Rectal smooth muscle tissue (tissue), 1 donor: ENCODE measurements around the gene MTERF1.
"Not testable (repeated sequence)": the region's sequence is repeated elsewhere in the genome, so short reads cannot be mapped to it uniquely, and the experiment has no call there.

Experiments
- H3K27ac ChIP-seq: one replicate; pipeline ENCODE4 v1.7.0; 2013; ENCODE audit warnings: low read depth, low read length, inconsistent platforms
- H3K27me3 ChIP-seq: one replicate; pipeline ENCODE4 v1.7.0; 2013; ENCODE audit warnings: low read length; ENCODE audit not compliant: control insufficient read depth, insufficient read depth
- H3K36me3 ChIP-seq: one replicate; pipeline ENCODE4 v1.7.0; 2013; ENCODE audit warnings: low read length; ENCODE audit not compliant: control insufficient read depth, insufficient read depth
- H3K4me1 ChIP-seq: one replicate; pipeline ENCODE4 v1.7.0; 2013; ENCODE audit warnings: low read length; ENCODE audit not compliant: control insufficient read depth, insufficient read depth
- H3K4me3 ChIP-seq: one replicate; pipeline ENCODE4 v1.7.0; 2013; ENCODE audit warnings: low read length
- H3K9ac ChIP-seq: one replicate; pipeline ENCODE4 v1.7.0; 2013; ENCODE audit warnings: low read length

MTERF1 gene

GRCh38 chr7:91875851-91876250 lies 4.7 kb downstream of the MTERF1 start:
- Histone ChIP-seq H3K27me3 (no peaks in the 10 kb centered on the region), H3K4me3 (no peak overlapping the region), H3K9ac (no peak overlapping the region), H3K36me3 (no peaks in the 10 kb centered on the region), H3K4me1 (no peaks in the 10 kb centered on the region), H3K27ac (no peak overlapping the region)

GRCh38 chr7:91872928-91873327 lies 7.6 kb downstream of the MTERF1 start:
- Histone ChIP-seq H3K27me3 (no peaks in the 10 kb centered on the region), H3K4me1 (no peaks in the 10 kb centered on the region), H3K36me3 (no peaks in the 10 kb centered on the region), H3K9ac (no peak overlapping the region), H3K27ac (no peak overlapping the region), H3K4me3 (no peak overlapping the region)

GRCh38 chr7:91872069-91872468 lies 8.4 kb downstream of the MTERF1 start:
- Histone ChIP-seq H3K4me1 (no peaks in the 10 kb centered on the region), H3K36me3 (no peaks in the 10 kb centered on the region), H3K9ac (no peak overlapping the region), H3K27ac (no peak overlapping the region), H3K4me3 (no peak overlapping the region), H3K27me3 (no peaks in the 10 kb centered on the region)

- Histone ChIP-seq H3K4me3 (no peak overlapping the region), H3K4me1 (no peaks in the 10 kb centered on the region), H3K27me3 (no peaks in the 10 kb centered on the region), H3K9ac (no peak overlapping the region), H3K36me3 (no peaks in the 10 kb centered on the region), H3K27ac (no peak overlapping the region)
These were observed 10.8 kb downstream of the MTERF1 start for GRCh38 chr7:91869661-91870060.

GRCh38 chr7:91866599-91867148 lies 13.8 kb downstream of the MTERF1 start:
- Histone ChIP-seq H3K27ac (no peak overlapping the region), H3K9ac (no peak overlapping the region), H3K27me3 (no peaks in the 10 kb centered on the region), H3K4me3 (no peak overlapping the region), H3K36me3 (no peaks in the 10 kb centered on the region), H3K4me1 (no peaks in the 10 kb centered on the region)

- Histone ChIP-seq H3K4me3 (no peak overlapping the region), H3K27ac (no peak overlapping the region), H3K4me1 (no peaks in the 10 kb centered on the region), H3K36me3 (no peaks in the 10 kb centered on the region), H3K9ac (no peak overlapping the region), H3K27me3 (no peaks in the 10 kb centered on the region)
These were observed 15.0 kb downstream of the MTERF1 start for GRCh38 chr7:91865511-91865910.

GRCh38 chr7:91864604-91865003 lies 15.9 kb downstream of the MTERF1 start:
- not testable (repeated sequence) for H3K27me3 ChIP-seq, H3K9ac ChIP-seq, H3K36me3 ChIP-seq, H3K4me3 ChIP-seq, H3K27ac ChIP-seq, H3K4me1 ChIP-seq

GRCh38 chr7:91864070-91864469 lies 16.4 kb downstream of the MTERF1 start:
- Histone ChIP-seq H3K4me1 (no peaks in the 10 kb centered on the region), H3K4me3 (no peak overlapping the region), H3K27ac (no peak overlapping the region), H3K36me3 (no peaks in the 10 kb centered on the region), H3K9ac (no peak overlapping the region), H3K27me3 (no peaks in the 10 kb centered on the region)

- no peak overlapping the region for H3K4me3 ChIP-seq
- H3K9ac ChIP-seq: no peak overlapping the region
- no peaks in the 10 kb centered on the region for H3K27me3 ChIP-seq
- H3K36me3 ChIP-seq: no peaks in the 10 kb centered on the region
- no peak overlapping the region for H3K27ac ChIP-seq
- H3K4me1 ChIP-seq: no peaks in the 10 kb centered on the region
These were observed 28.2 kb downstream of the MTERF1 start for GRCh38 chr7:91852263-91852741.

GRCh38 chr7:91850455-91850854 lies 30.0 kb downstream of the MTERF1 start:
- Histone ChIP-seq H3K27me3 (no peaks in the 10 kb centered on the region), H3K27ac (no peak overlapping the region), H3K4me1 (no peaks in the 10 kb centered on the region), H3K36me3 (no peaks in the 10 kb centered on the region), H3K4me3 (no peak overlapping the region), H3K9ac (no peak overlapping the region)

GRCh38 chr7:91847876-91848588 lies 32.5 kb downstream of the MTERF1 start:
- no peaks in the 10 kb centered on the region for H3K27me3 ChIP-seq
- no peak overlapping the region for H3K4me3 ChIP-seq
- no peak overlapping the region for H3K9ac ChIP-seq
- H3K4me1 ChIP-seq: no peaks in the 10 kb centered on the region
- H3K27ac ChIP-seq: no peak overlapping the region
- no peaks in the 10 kb centered on the region for H3K36me3 ChIP-seq

GRCh38 chr7:91847231-91847630 lies 33.3 kb downstream of the MTERF1 start:
- H3K9ac ChIP-seq: no peak overlapping the region
- H3K27me3 ChIP-seq: no peaks in the 10 kb centered on the region
- no peaks in the 10 kb centered on the region for H3K4me1 ChIP-seq
- no peak overlapping the region for H3K4me3 ChIP-seq
- H3K36me3 ChIP-seq: no peaks in the 10 kb centered on the region
- no peak overlapping the region for H3K27ac ChIP-seq

GRCh38 chr7:91846436-91846835 lies 34.1 kb downstream of the MTERF1 start:
- no peaks in the 10 kb centered on the region for H3K36me3 ChIP-seq
- H3K27me3 ChIP-seq: no peaks in the 10 kb centered on the region
- no peaks in the 10 kb centered on the region for H3K4me1 ChIP-seq
- H3K9ac ChIP-seq: no peak overlapping the region
- H3K27ac ChIP-seq: no peak overlapping the region
- H3K4me3 ChIP-seq: no peak overlapping the region
